HG03442 (cell line): ENCODE measurements around the gene SFXN5.

Experiments used
- ATAC-seq: cut with Tn5 transposase; IDR thresholded peaks from one replicate; pipeline ENCODE4 v1.9.1; 2021; ENCODE audit warnings: mild to moderate bottlenecking, moderate library complexity; ENCODE audit not compliant: unreplicated experiment

The SFXN5 gene

DNA sequence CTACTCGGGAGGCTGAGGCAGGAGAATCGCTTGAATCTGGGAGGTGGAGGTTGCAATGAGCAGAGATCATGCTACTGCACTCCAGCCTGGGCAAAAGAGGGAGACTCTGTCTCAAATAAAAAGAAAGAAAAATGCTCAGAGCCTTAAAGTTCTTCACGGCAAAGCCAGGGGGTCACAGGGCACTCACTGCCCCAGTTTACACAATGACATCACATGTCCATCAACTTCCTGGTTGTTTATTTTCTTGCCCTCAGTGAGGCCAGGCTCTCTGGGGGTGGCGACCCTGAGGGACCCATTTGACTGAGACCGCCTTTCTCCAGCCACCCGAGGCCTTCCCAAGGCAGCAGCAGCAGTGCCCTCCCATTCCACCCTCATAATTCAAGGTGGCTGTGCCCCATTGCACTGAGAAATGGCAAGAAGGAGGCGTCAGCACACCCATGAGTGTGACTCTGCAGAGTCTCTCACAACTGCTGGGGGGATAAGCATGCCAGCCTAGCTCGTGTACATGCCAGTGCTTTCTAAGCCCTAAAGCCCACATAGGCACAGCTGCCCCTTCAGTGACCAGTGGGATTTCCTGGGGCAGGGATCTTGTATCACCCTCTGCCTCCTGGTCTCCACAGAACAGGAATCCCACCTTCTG, 50.0 kb downstream of the SFXN5 start:
- ATAC-seq = no peak

DNA sequence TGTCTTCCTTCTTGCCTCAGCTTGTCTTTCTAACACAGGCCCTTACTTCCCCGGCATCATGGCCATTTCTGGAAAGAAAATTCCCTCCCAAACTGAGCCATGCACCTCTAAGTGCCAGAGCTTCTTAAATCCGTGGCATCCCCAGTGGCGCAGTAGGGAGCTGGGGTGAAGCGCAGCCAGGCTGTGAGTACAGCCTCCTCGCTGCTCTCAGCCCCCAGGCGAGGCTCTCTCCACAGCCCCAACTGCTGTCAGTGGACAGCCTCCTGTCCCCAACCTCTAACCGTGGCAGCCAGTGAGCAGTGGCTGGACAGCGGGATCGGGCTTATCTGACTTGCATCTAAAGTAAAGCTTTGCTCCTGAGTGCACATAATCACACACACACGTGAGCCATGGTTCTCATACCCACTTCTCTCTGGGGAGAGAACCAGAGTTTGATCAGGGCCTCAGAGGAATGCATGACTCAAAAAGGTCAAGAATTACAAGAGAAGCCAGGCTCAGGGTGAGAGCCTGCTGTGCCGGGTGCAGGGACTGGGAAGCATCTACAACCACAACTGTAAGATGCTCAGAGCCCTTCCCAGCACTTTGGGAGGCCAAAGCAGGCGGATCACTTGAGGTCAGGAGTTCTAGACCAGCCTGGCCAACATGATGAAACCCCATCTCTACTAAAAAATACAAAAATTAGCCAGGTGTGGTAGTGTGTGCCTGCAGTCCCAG, 50.7 kb downstream of the SFXN5 start:
- ATAC-seq = no peak

GRCh38 chr2:73020306-73020656, 51.2 kb downstream of the SFXN5 start:
- no peak for ATAC-seq

DNA sequence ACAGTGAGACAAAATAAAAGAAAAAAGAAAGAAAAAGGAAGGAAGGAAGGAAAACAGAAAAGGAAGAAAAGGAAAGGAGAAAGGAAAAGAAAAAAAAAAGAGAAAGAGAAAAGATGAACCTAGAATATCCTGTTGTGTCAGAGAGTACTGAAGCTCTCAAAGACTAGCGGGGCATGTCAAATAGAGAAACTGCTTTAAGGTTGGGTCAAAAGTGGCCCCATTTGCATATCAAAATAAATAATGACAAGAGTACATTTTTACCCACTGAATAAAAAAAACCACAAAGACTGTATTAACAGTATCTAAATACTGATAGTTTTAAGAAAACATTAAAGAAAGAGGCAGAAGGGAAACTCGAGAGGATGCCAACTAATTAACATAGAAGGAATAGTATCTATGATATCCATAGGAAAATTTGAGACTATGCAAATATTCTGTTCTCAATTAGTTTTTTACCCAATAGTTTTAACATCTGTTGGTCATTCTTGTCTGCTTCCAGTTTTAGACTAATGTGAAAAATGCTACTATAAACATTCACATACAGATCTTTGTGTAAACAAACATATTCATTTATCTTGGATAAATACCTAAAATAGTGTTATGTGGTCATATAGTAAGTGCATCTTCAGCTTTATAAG, 53.2 kb downstream of the SFXN5 start:
- no peak for ATAC-seq

GRCh38 chr2:73013936-73014335, 57.6 kb downstream of the SFXN5 start:
- ATAC-seq = no peak

DNA sequence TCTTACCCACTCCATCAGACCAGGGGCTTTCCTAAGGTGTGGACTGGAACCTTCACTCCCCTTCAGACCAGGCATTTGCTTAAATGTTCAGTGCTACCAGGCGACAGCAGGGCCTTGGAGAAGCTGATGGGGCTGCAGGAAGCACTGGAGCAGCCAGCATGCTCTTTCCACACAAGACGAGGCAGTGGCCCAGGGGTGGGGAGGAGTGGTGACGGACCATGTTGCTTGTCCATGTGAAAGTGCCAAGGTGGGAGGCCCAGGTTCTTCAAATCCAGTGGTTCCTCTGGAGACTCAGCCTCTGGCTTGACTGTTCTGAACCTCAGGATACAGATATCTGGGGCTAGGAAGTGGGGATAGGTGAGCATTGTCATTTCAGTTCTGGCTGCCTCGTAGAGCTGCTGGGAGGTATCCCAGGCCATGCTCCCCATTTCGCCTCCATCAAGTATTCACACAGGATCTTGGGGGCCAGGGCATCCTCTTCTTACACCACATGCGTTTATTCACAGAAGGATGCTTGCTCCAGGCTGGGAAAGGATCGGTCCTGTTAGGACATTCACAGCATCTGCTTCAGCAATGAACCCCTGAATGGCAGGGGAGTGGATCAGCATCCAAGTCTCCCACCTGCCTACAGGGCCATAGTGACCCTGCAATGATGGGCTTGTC, 62.2 kb downstream of the SFXN5 start:
- no peak for ATAC-seq

- ATAC-seq = no peak
Observed at GRCh38 chr2:73008766-73009135, 62.8 kb downstream of the SFXN5 start.

DNA sequence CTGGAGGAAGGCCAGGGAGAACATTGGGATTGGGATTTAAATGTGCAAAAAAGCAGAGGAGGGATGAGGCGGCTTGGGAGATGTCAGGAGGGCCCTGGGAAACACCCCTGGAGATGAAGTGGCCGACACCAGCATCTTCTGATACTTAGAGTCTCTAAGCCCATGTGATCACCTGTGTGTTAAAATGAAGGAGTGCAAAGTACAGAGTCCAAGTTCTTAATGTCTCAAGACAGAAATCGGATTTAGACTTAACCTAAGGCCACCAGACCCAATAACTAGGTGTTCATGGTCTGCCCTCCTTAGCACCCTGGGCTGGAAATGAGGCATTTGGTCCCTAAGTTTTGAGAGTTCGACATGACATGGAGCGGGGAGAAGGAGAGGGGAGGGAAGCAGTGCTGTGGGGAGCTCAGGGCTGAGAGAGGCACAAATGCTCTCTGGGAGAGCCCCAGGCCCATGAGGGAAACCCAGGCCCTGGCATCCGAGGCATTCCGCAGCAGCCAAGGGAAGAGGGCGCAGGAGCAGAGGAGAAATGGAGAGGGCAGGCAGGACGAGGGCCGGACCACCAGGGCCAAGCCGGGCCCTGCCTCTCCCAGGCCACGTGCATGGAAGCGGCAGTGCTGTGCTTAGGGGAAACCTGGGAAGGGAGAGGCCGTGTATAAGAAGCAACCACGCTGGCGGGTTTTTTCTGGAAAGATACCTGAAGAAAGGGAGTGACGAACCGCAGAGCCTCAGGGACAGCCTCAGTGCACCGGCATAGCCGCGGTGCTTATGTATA, 63.3 kb downstream of the SFXN5 start:
- no peak for ATAC-seq

GRCh38 chr2:73006969-73007710, 64.4 kb downstream of the SFXN5 start:
- no peak for ATAC-seq

DNA sequence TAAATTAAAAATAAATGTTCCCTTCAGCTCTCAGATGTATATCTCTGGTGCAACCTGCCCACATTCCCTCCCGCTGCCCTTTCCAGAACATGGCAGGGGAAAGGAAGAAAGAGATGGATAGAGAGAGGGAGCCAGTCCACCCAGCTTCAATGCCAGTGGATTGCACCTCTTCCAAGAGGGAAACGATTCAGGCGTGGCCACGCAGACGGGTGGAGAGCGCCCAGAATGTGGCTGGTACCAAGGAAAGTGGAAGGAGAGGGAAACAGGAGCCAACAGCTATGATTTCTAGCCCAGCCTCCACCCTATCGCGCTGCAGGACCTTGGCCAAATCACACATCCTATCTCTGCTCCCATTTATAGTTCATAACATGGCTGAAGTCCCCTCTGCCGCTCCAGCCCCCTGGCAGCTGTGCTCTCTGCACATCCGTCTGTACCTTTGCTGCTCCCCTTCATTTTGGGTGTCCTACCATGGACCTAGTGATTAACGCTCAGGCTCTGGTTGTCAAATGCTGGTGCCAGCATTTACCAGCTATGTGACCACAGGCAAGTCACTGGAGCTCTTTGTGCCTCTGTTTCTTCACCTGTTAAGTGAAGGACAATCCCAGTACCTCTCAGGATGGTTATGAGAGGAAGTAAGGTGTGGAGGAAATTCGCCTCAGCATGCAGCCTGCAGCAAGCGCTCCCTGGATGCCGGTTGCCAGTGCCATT, 66.5 kb downstream of the SFXN5 start:
- no peak for ATAC-seq

DNA sequence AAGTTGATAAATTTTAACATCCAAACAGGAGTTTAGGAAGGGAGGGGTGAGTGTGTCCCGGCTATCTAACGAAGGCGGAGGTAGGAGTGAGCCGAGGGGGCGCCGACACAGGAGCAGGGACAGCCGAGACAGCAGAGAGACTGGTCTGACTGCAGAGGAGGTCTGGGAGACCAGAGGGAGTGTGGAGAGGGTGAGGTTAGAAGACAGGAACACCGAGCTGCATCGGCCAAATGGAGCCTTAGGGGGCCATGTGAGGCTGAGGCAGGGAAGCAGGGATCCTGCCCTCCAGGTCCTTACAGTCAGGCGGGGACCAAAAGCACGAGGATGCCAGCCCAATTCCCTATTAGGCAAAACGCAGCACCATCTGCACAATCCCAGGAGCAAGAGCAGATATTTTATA, 67.0 kb downstream of the SFXN5 start:
- ATAC-seq = no peak

DNA sequence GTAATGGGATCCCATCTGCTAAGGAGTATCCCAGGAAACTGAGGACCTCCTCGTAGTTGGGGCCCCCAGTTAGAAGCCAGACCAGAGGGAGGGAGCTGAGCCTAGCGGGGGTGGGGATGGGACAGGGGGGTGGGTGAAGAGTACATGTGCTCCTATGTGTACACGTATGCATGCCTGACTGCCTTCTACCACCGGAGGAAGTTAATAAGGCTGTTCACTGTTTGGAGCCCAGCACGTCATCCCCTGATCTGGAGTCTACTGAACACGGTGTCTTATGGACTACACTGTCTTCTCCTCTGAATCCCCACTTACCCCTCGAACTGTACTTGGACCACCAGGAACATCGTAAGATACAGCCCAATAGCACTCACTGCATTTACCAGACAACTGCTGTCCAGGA, 68.5 kb downstream of the SFXN5 start:
- no peak for ATAC-seq

GRCh38 chr2:73000808-73001570, 70.5 kb downstream of the SFXN5 start:
- no peak for ATAC-seq

DNA sequence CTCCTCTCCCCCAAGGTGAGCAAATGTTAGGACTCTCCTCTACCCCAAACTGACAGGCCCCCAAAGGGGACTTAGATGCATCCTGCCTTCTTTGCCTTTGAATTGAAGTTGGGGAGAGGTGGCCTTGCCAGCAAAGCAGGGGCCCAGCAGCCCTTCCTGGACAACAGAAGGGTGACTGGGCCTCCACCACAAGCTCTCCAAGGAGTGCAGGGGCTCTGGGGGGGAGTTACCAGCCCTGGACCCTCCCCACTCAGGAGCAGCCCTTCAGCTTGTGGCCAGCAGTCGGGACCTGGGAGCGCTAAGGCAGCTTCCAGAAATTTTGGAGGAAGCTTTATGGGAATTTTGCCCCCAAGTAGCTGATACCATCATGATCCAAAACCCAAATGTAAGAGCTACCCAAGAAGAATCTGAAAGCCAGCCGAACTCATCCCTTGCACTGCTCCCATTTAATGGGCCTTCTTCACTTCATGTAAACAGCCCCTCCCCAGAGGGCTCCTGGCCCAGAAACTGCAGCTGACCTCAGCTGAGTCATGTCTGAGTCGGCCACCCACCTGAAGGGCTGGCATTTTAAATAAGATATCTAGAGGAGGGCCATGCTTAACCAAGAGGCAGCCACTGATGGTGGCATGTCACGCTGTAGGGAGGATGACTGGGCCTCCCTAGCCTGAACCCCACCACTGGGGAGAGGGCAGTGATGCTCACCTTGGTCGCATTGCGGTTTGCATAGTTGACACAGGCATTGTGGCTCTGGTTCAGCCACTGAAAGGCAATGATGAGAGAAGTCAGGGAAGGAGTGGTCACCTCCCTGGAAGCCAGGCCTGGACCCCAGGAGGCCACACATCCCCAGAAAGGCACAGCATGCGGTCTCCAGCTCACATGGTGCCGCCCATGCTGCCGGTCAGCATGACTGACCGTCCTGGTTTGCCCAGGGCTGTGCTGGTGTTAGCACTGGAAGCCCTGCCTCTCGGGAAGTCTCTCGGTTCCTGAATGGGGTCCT, 71.5 kb downstream of the SFXN5 start:
- ATAC-seq = no peak

GRCh38 chr2:72998724-72999123, 72.8 kb downstream of the SFXN5 start:
- no peak for ATAC-seq

- ATAC-seq = no peak
Observed at GRCh38 chr2:72998234-72998651, 73.3 kb downstream of the SFXN5 start.

DNA sequence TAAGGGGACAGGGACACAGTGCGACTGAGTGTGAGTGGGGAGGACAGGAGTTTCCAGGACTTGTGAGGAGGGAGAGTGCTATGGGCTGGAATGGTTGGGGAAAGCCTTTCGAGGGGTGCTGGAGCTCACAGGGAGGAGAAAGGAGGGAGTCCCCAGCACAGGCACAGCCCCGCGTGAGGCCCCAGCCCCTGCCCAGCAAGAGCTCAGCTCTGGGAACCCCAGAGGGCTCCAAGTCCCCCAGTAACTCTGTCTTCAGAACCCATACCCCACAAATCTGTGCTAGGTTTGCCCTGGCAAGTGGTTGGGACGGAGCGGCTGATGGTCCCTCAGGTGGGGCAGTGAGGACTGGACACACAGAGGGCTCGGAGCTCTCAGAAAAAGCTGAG, 75.4 kb downstream of the SFXN5 start:
- no peak for ATAC-seq
